GM18951 (cell line): Measurements from ENCODE around the gene PTPRN2.

Experiments
- POLR2A ChIP-seq: IDR thresholded peaks from 4 replicates; pipeline ENCODE4 v1.6.1; 2011; ENCODE audit warnings: mild to moderate bottlenecking; ENCODE audit not compliant: insufficient read length, insufficient read depth; ENCODE audit errors: extremely low read depth
- in situ Hi-C: fragments of 300-500 bp; cut with MboI; formaldehyde crosslinking; loops from one replicate; pipeline ENCODE4 v1.12.0; 2022; ENCODE audit warnings: low sequenced_read_pairs, mixed read lengths, inconsistent platforms; ENCODE audit not compliant: unreplicated experiment

PTPRN2 gene

DNA sequence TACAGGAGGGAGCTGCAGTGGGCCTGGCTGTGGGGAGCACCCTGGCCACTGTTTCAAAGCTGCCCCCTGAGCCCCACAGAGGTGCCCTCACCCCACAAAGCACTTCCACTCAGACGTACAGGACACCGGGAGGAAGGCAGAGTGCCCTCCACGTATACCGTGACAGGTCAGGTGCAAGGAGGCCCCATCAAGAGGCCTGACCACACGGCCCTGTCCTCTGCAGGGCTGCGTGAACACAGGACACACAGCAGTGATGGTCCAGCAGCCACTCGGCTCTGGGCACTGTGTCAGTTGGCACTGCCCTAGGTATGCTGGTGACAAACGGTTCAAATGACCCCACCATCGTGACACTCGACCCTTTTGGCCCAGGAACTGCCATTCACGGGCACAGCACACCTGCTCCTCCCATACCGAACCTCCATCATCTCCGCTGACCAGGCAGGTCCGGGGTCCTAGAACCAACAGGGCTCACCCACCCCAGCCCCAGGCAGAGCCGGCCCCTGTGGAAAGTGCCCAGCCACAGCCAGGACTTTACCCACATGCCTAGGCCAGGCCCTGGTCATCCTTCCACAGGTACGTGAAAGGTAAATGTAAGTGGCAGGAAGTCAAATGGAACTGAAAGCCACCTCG is 560.9 kb downstream of the PTPRN2 start:
- in situ Hi-C loops: no loop called here
- no peak for TF ChIP-seq POLR2A

GRCh38 chr7:158025686-158026600 is 561.7 kb downstream of the PTPRN2 start:
- no peak for TF ChIP-seq POLR2A
- in situ Hi-C loops: no loop called here

- no peak for TF ChIP-seq POLR2A
- in situ Hi-C loops: no loop called here
Observed at GRCh38 chr7:158024881-158025280, 562.7 kb downstream of the PTPRN2 start.

- in situ Hi-C loops: no loop called here
Observed at GRCh38 chr7:158024351-158024715, 563.3 kb downstream of the PTPRN2 start.

DNA sequence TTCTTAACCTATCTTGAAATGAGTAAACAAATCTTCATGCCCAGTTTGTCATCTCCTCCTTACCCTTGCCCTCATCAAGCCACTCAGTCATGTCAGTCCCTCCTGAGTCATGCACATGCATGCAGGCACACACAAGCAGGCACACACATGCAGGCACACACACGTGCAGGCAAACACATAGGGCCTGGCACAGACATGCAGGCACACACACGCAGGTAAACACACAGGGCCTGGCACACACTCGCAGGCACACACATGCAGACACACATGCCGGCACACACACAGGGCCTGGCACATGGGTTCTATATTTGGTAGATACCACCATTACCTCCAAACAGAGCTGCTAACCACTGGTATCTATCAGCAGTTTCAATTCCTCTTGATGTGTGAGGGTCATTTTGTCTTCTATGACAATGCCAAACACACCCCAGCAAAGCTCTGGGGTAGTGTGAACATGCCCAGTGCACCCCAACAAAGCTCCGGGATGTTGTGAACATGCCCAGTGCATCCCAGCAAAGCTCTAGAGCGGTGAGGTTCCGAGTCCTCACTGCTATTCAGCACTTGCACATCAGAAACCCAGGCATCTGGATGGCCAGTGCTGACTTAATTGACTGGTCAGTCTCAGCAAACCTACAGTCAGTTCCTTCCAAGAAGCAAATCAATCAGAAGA is 563.8 kb downstream of the PTPRN2 start:
- TF ChIP-seq POLR2A: no peak
- in situ Hi-C loops: no loop called here

More at GRCh38 chr7:158024351-158024715, 563.3 kb downstream of the PTPRN2 start:
- TF ChIP-seq POLR2A: no peak

DNA sequence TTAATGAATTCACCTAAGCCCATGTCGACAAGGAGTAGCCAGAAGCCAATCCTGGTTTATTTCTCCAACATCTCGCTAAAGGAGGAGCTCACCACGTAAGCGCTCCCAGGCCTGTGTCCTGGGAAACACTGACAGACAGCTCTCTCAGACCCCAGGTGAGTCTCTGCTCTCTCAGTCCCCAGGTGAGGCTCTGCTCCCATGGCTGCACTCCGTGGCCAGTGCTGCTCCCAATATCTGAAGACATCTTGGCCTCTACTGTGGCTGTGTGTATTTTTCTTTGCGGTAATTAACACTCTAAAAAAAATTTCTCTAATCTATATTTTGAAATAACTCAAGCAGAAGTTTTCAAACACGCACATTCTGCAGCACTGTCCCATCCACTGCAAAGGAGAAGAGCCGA is 564.5 kb downstream of the PTPRN2 start:
- TF ChIP-seq POLR2A: no peak
- in situ Hi-C loops: no loop called here

DNA sequence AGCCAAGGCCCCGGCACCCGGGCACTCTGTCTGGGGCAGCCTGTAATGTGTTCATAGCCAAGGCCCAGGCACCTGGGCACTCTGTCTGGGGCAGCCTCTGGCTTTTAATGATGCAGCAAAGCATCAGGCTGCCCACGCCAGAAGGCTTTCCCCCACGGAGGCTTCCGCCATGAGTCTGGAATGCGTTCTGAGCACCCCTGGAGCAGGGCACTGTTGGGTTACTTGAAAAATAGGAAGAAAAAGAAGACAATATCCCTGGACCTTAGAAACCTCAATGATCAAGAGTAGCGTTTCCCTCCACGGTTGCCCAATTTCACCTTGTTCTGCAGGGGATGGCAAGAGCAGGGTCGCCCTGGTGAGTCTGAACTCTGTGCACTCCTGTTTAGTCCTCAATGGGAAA is 565.0 kb downstream of the PTPRN2 start:
- in situ Hi-C loops: no loop called here
- TF ChIP-seq POLR2A: no peak

DNA sequence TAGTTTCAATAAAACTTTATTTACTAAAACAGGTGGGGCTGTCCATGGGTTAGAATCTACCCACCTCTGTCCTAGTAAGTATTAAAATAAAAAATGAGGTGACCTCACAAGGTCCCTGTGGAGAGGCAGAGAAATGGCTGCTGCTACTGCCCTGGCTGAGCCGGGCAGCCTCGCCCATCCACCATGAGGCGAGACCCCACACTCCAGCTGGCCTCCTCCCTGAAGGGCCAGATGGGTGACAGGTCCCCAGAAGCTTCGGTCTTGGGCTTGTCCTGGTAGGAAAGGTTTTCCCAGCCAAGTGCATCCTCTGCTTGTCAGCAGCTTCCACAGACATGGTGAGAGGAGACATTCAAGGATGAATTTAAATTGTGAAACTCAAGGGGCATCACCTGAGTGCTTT is 565.8 kb downstream of the PTPRN2 start:
- in situ Hi-C loops: no loop called here
- no peak for TF ChIP-seq POLR2A

DNA sequence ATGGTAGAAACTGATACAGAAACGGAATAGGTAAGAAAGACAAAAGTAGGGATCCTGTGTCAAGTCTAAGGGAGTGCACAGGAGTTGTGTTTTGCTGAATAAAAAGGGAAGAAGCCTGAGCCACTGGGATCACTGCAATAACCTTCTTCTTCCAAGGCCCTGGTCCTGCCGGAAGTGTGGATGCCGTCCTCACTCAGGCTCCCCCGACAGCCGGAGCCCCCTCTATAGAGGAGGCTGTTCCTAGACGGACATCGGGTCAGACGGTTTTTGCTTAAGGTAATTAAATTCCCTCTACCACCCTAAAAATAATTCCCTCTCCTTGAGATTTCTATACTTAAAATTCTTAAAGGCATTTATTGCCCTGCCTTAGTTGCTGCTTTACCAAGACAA is 566.9 kb downstream of the PTPRN2 start:
- TF ChIP-seq POLR2A: no peak
- in situ Hi-C loops: no loop called here

DNA sequence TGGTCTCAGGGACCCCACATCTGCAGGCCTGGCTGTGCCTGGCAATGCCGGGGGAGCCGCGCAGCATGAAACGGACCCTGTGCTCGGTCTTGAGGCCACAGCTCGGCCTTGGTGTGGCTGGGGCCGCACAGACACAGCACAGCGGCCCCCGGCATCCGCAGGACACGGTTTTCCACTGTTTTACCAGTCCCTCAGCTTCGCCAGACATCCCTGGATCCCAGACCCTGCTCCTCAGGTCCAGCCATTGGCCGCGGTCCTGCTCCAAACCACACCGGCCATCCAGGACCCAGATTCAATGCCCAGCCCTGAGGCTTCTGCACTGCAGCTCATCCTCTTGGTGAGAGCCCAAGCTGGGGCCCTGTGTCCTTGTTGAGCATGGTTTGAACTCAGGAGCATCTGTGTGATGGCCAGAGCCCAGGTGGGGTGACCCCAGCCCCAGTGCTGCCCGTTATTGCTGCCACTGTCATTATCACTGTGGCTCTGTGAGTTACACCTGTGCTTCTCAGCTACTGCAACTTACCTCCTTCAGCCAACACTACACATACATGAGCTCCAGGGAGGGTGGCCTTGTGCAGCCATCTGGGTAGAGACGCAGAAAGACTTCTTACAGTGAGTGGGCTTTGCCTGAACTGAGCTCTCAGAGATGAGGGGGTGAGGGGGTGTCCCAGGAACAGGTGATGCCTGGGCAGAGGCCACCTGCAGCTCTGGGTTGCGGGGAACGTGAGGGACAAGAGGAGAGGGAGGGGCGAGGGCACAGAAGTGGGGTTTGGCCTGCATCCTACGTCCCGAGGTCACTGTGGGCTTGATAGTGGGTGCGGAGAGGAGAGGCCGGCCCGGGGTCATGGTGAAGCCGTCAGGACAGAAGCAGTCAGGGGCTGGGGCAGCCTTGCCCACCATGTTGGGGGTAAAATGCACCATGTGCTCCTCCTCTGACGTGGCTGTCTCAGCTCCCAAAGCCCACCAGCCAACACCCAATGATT is 567.6 kb downstream of the PTPRN2 start:
- no peak for TF ChIP-seq POLR2A
- in situ Hi-C loops: no loop called here

DNA sequence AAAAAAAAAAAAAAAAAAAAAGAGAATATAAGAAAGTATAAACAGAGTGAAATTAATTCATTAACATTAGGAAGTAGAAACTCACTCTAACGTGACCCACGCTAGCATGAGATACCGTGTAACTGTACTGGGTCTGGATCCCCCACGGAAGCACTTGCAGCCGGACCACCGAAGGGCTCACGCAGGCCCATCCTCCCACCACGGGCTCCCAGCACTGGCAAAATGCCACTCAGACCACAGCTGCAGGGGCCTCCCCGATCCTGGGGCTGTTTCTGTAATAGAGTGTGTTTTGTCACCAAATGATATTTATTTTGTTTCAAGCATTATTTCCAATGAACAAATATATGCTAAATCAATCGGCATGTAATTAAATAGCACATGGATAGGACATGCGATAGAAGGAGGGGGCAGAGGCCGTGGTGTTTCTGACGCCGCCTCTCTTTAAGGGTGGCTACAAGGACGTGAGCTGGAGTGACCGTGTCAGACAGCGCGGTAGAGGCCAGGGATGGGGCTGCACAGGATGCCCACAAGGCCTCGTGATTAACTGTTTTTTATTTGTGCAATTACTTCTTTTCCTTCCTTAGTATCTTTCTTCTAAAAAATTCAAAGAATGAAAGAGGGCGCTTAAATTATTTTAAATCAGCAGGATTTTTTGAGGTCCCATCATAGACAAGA is 568.5 kb downstream of the PTPRN2 start:
- in situ Hi-C loops: no loop called here
- no peak for TF ChIP-seq POLR2A

DNA sequence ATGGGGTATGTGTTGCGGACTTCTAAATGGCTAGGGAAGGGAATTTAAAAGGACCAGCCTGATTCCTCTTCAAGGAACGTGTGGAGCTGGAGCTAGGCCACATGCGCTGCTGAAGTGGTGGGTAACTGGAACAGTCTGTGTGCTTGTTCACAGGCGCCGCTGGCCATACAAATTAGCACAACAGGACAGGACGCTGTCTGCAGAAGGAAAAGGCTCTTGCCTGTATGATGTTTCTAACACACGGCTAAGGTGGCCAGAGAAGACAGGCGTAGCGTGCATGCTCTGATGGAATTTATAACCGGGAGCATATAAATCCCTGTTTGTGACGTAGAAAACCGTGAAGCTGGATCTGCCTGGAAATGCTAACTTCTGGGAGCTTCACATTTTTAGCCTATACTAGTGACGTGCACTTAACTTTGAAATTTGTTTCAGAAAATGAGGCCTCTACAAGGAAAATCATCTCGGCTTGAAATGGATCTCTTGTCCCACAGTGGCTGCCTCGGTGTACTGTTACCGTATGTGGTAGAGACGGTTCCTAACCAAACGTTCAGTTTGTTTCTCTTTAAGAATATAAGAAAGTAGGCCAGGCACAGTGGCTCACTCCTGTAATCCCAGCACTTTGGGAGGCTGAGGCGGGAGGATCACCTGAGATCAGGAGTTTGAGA is 569.4 kb downstream of the PTPRN2 start:
- TF ChIP-seq POLR2A: no peak
- in situ Hi-C loops: no loop called here
